Measurements from ENCODE around the gene STK39. TPM values are rescaled to one million over a fixed set of nuclear protein-coding genes. Genes with fewer than 3 reads are reported as not detected.

The STK39 gene
- total RNA-seq, 1 experiment from 2014 or later = 9.2 TPM

- no peak for DNase-seq (ENCODE audit: low spot score)
Observed at GRCh38 chr2:168184681-168185513, 62.5 kb downstream of the STK39 start.

- DNase-seq (ENCODE audit: low spot score) = no peak
Observed at GRCh38 chr2:168183308-168183997, 63.9 kb downstream of the STK39 start.

GRCh38 chr2:168182550-168183249 is 64.7 kb downstream of the STK39 start:
- DNase-seq (ENCODE audit: low spot score) = no peak

GRCh38 chr2:168181825-168182224 is 65.6 kb downstream of the STK39 start:
- DNase-seq (ENCODE audit: low spot score) = no peak

GRCh38 chr2:168180914-168181313 is 66.5 kb downstream of the STK39 start:
- no peak for DNase-seq (ENCODE audit: low spot score)

GRCh38 chr2:168180483-168180882 is 66.9 kb downstream of the STK39 start:
- DNase-seq (ENCODE audit: low spot score) = no peak

GRCh38 chr2:168179592-168179991 is 67.8 kb downstream of the STK39 start:
- DNase-seq (ENCODE audit: low spot score) = no peak

- no peak for DNase-seq (ENCODE audit: low spot score)
Observed at GRCh38 chr2:168178520-168179324, 68.7 kb downstream of the STK39 start.

- DNase-seq (ENCODE audit: low spot score) = no peak
Observed at GRCh38 chr2:168176402-168176801, 71.0 kb downstream of the STK39 start.

- DNase-seq (ENCODE audit: low spot score) = no peak
Observed at GRCh38 chr2:168175469-168175868, 71.9 kb downstream of the STK39 start.

GRCh38 chr2:168174756-168175155 is 72.6 kb downstream of the STK39 start:
- no peak for DNase-seq (ENCODE audit: low spot score)

- DNase-seq (ENCODE audit: low spot score) = no peak
Observed at GRCh38 chr2:168172071-168172470, 75.3 kb downstream of the STK39 start.

GRCh38 chr2:168171059-168171762 is 76.2 kb downstream of the STK39 start:
- no peak for DNase-seq (ENCODE audit: low spot score)

- no peak for DNase-seq (ENCODE audit: low spot score)
Observed at GRCh38 chr2:168169097-168169745, 78.2 kb downstream of the STK39 start.

GRCh38 chr2:168167511-168168263 is 79.7 kb downstream of the STK39 start:
- no peak for DNase-seq (ENCODE audit: low spot score)

GRCh38 chr2:168166902-168167510 is 80.4 kb downstream of the STK39 start:
- DNase-seq (ENCODE audit: low spot score) = peak; percentile 18

- no peak for DNase-seq (ENCODE audit: low spot score)
Observed at GRCh38 chr2:168165985-168166901, 81.2 kb downstream of the STK39 start.

GRCh38 chr2:168165397-168165796 is 82.0 kb downstream of the STK39 start:
- DNase-seq (ENCODE audit: low spot score) = no peak

Measured in H4 (cell line).